ENCODE data around the gene SMAD5.
A peak's percentile ranks its signal among the peaks of the same experiment; 100 is the strongest.

SMAD5 gene

GRCh38 chr5:136153581-136154236, 21.1 kb downstream of the SMAD5 start:
- DNase-seq (ENCODE audit: low read depth, low spot score), result no peak

- DNase-seq (ENCODE audit: low read depth, low spot score), result no peak
Measured at GRCh38 chr5:136155078-136155477, 22.4 kb downstream of the SMAD5 start.

- DNase-seq (ENCODE audit: low read depth, low spot score), result peak; percentile 41
Measured at GRCh38 chr5:136155761-136156160, 23.1 kb downstream of the SMAD5 start.

GRCh38 chr5:136157514-136157913, 24.9 kb downstream of the SMAD5 start:
- DNase-seq (ENCODE audit: low read depth, low spot score), result no peak

- DNase-seq (ENCODE audit: low read depth, low spot score), result peak; percentile 42
Measured at GRCh38 chr5:136159457-136159856, 26.8 kb downstream of the SMAD5 start.

- DNase-seq (ENCODE audit: low read depth, low spot score), result no peak
Measured at GRCh38 chr5:136162008-136162407, 29.4 kb downstream of the SMAD5 start.

- no peak for DNase-seq (ENCODE audit: low read depth, low spot score)
Measured at GRCh38 chr5:136164226-136164625, 31.6 kb downstream of the SMAD5 start.

- DNase-seq (ENCODE audit: low read depth, low spot score), result no peak
Measured at GRCh38 chr5:136166909-136167308, 34.3 kb downstream of the SMAD5 start.

GRCh38 chr5:136169218-136169617, 36.6 kb downstream of the SMAD5 start:
- DNase-seq (ENCODE audit: low read depth, low spot score), result no peak

GRCh38 chr5:136174021-136174659, 41.5 kb downstream of the SMAD5 start:
- peak; percentile 63 for DNase-seq (ENCODE audit: low read depth, low spot score)

GRCh38 chr5:136182618-136183017, 50.0 kb downstream of the SMAD5 start:
- DNase-seq (ENCODE audit: low read depth, low spot score), result no peak

- DNase-seq (ENCODE audit: low read depth, low spot score), result no peak
Measured at GRCh38 chr5:136185974-136186665, 53.5 kb downstream of the SMAD5 start.

- no peak for DNase-seq (ENCODE audit: low read depth, low spot score)
Measured at GRCh38 chr5:136186796-136187195, 54.2 kb downstream of the SMAD5 start.

- no peak for DNase-seq (ENCODE audit: low read depth, low spot score)
Measured at GRCh38 chr5:136188859-136189258, 56.2 kb downstream of the SMAD5 start.

GRCh38 chr5:136190091-136190720, 57.6 kb downstream of the SMAD5 start:
- no peak for DNase-seq (ENCODE audit: low read depth, low spot score)

GRCh38 chr5:136190904-136191303, 58.3 kb downstream of the SMAD5 start:
- no peak for DNase-seq (ENCODE audit: low read depth, low spot score)

GRCh38 chr5:136191304-136192014, 58.8 kb downstream of the SMAD5 start:
- DNase-seq (ENCODE audit: low read depth, low spot score), result peak; percentile 68

- peak; percentile 59 for DNase-seq (ENCODE audit: low read depth, low spot score)
Measured at GRCh38 chr5:136192015-136192525, 59.4 kb downstream of the SMAD5 start.

GRCh38 chr5:136192526-136193321, 60.1 kb downstream of the SMAD5 start, which contains the start of gene SMIM32:
TSS of gene SMIM32 (minus strand) at chr5:136193162. CDS start at chr5:136192524, 638 bp downstream.
- peak; percentile 66 for DNase-seq (ENCODE audit: low read depth, low spot score)

GRCh38 chr5:136193322-136193935, 60.8 kb downstream of the SMAD5 start:
- DNase-seq (ENCODE audit: low read depth, low spot score), result no peak

All from astrocyte of the hippocampus (primary cell).